Measurements from ENCODE around the gene GAS5. TPM values are rescaled to one million over a fixed set of nuclear protein-coding genes. Genes with fewer than 3 reads are reported as not detected.

GAS5 gene
- total RNA-seq, 1 experiment from 2014 or later: 112 TPM

DNA sequence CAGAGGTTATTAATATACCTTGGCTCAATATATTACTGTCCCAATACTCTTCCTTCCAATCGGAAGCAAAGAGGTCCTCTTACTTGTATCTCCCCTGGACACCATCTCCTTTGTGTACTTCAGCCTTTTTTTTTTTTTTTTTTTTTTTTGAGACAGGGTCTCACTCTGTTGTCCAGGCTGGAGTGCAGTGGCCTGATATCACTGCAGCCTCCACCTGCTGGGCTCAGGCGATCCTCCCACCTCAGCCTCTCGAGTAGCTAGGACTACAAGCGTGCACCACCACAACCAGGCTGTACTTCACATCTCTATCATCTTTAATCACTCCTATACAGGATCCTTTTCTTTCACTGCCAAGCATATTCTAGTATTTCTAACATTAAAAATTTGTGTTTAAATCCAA is 46.1 kb downstream of the GAS5 start:
- no TSS peak for BruUV-seq (replicated peaks)
- no peak for DNase-seq
- peaks cover 90% of the 10 kb centered on the region for H3K79me2 ChIP-seq (ENCODE audit: low read length)
- peaks cover 18% of the 10 kb centered on the region for H4K20me1 ChIP-seq (ENCODE audit: low read length)
- no peak for ATAC-seq
- no peaks in the 10 kb centered on the region for H3K27me3 ChIP-seq (ENCODE audit: low read length)
- H3K9me2 ChIP-seq (replicated peaks; ENCODE audit: low read length): no peaks in the 10 kb centered on the region
- peaks cover 37% of the 10 kb centered on the region for H3K4me1 ChIP-seq (ENCODE audit: insufficient read depth, low read length)
- peaks cover 33% of the 10 kb centered on the region for H3K36me3 ChIP-seq (ENCODE audit: low read depth, low read length)
- H3K4me2 ChIP-seq (ENCODE audit: low read length): peak overlapping the region; percentile 89
- ChIA-PET CTCF (no interaction called here), POLR2A (ENCODE audit: unreplicated experiment) (no interaction called here)
- H3K4me3 ChIP-seq (ENCODE audit: low read length): peak overlapping the region; percentile 72
- no peaks in the 10 kb centered on the region for H3F3A ChIP-seq (ENCODE audit: low read length, unreplicated experiment)
- intact Hi-C loops (cut with micrococcal nuclease): loop anchor here (5.0 kb wide), 1 partner anchor 564 kb away; no protein-coding TSS in a partner anchor
- no peak overlapping the region for H3K9ac ChIP-seq (ENCODE audit: low read length)
- no peak overlapping the region for H2AFZ ChIP-seq (ENCODE audit: low read length)
- H3K27ac ChIP-seq (ENCODE audit: low read length): no peak overlapping the region
- TF ChIP-seq EZH2phosphoT487 (IDR thresholded peaks at IDR 0.05; ENCODE audit: borderline replicate concordance, low read length) (no peak), EZH2 (IDR thresholded peaks at IDR 0.05; ENCODE audit: low read length, unreplicated experiment) (no peak)
- TF ChIP-seq, protein P1, sequence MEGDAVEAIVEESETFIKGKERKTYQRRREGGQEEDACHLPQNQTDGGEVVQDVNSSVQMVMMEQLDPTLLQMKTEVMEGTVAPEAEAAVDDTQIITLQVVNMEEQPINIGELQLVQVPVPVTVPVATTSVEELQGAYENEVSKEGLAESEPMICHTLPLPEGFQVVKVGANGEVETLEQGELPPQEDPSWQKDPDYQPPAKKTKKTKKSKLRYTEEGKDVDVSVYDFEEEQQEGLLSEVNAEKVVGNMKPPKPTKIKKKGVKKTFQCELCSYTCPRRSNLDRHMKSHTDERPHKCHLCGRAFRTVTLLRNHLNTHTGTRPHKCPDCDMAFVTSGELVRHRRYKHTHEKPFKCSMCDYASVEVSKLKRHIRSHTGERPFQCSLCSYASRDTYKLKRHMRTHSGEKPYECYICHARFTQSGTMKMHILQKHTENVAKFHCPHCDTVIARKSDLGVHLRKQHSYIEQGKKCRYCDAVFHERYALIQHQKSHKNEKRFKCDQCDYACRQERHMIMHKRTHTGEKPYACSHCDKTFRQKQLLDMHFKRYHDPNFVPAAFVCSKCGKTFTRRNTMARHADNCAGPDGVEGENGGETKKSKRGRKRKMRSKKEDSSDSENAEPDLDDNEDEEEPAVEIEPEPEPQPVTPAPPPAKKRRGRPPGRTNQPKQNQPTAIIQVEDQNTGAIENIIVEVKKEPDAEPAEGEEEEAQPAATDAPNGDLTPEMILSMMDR (conservative IDR thresholded peaks at IDR 0.05; ENCODE audit: low read depth, low read length): no peak
- H3K9me3 ChIP-seq (ENCODE audit: low read length): no peaks in the 10 kb centered on the region

DNA sequence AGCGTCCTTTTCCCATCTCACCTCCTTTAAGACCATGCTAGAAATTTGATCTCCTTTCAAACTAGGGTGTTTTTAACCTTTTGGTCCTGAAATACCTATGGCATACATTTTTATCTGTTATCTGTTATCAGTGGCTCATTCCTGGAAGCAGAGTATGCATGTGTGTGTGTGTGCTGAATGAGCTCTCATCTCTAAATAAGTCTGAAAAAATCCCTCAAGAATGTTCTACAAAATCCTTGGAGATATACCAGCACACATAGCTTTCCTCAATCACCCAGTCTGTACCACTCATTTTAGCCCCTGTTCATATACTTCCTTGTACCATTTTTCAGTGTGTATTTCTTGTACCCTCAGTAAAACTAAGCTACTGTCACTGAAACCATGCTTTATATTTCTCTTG is 49.3 kb downstream of the GAS5 start:
- no TSS peak for BruUV-seq (replicated peaks)
- TF ChIP-seq EZH2phosphoT487 (IDR thresholded peaks at IDR 0.05; ENCODE audit: borderline replicate concordance, low read length) (no peak), EZH2 (IDR thresholded peaks at IDR 0.05; ENCODE audit: low read length, unreplicated experiment) (no peak)
- TF ChIP-seq, protein P1 (conservative IDR thresholded peaks at IDR 0.05; ENCODE audit: low read depth, low read length): no peak
- Histone ChIP-seq H3K27ac (ENCODE audit: low read length) (no peak overlapping the region), H4K20me1 (ENCODE audit: low read length) (peaks cover 21% of the 10 kb centered on the region), H3K36me3 (ENCODE audit: low read depth, low read length) (peaks cover 33% of the 10 kb centered on the region), H3K4me3 (ENCODE audit: low read length) (no peak overlapping the region), H3K4me2 (ENCODE audit: low read length) (no peak overlapping the region), H3F3A (ENCODE audit: low read length, unreplicated experiment) (no peaks in the 10 kb centered on the region), H3K9me3 (ENCODE audit: low read length) (no peaks in the 10 kb centered on the region), H3K4me1 (ENCODE audit: insufficient read depth, low read length) (peaks cover 27% of the 10 kb centered on the region), H3K27me3 (ENCODE audit: low read length) (no peaks in the 10 kb centered on the region), H3K79me2 (ENCODE audit: low read length) (peaks cover 93% of the 10 kb centered on the region), H2AFZ (ENCODE audit: low read length) (no peak overlapping the region), H3K9me2 (replicated peaks; ENCODE audit: low read length) (no peaks in the 10 kb centered on the region), H3K9ac (ENCODE audit: low read length) (no peak overlapping the region)
- ChIA-PET CTCF (no interaction called here), POLR2A (ENCODE audit: unreplicated experiment) (interaction anchor here (0.7 kb wide), 1 partner anchor 548 kb away, joined by 3 read pairs; no protein-coding TSS in a partner anchor)
- no peak for ATAC-seq
- intact Hi-C loops (cut with micrococcal nuclease): no loop called here
- no peak for DNase-seq

Other genes with a start within 250 kb of the GAS5 start
- not detected in 2 replicates for gene TEX50, start 232.7 kb downstream of the GAS5 start, total RNA-seq (2014; rRNA removed)
- not detected in 2 replicates for gene ANKRD45, start 198.1 kb downstream of the GAS5 start, total RNA-seq (2014; rRNA removed)
- 46.2 and 46.4 TPM in 2 replicates for gene KLHL20, start 153.0 kb downstream of the GAS5 start, total RNA-seq (2014; rRNA removed)
- 71.8 and 77.3 TPM in 2 replicates for gene DARS2, start 43.3 kb downstream of the GAS5 start, total RNA-seq (2014; rRNA removed)
- 92.8 and 108 TPM in 2 replicates for gene CENPL, start 43.1 kb downstream of the GAS5 start, total RNA-seq (2014; rRNA removed)
- 0.58 and 1.5 TPM in 2 replicates for gene ZBTB37, start 391 bp upstream of the GAS5 start, total RNA-seq (2014; rRNA removed)
- gene SERPINC1, start 49.3 kb upstream of the GAS5 start, total RNA-seq (2014; rRNA removed): not detected in 2 replicates
- gene RC3H1, start 154.4 kb upstream of the GAS5 start, total RNA-seq (2014; rRNA removed): 7.5 and 10.5 TPM in 2 replicates

Measured in PC-3 (cell line).